ENCODE measurements around the gene CSTF2T.
"Not testable (repeated sequence)": the region's sequence is repeated elsewhere in the genome, so short reads cannot be mapped to it uniquely, and the experiment has no call there.

CSTF2T gene

DNA sequence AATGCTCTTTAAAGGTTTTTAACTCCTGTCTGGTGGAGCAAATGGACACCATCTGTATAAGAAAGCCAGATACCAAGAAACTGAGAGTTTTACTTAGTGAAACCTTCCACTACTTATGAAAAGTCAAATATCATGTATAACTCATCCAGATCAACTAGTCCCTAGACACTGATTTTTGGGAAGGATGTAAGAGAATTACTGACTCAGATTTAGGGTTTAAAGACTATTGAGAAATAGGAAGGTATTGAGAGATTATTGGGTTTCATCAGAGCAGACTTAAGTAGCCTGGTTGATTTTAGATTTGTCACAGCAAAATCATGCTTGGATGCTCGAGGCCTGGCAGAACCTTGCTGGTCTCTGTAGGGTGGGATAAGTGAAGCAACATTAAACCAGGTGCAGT is 3.1 kb downstream of the CSTF2T start:
- no peak for DNase-seq

GRCh38 chr10:51694086-51694768 is 5.2 kb downstream of the CSTF2T start:
- DNase-seq, result no peak

- no peak for DNase-seq
Observed at GRCh38 chr10:51691135-51691534, 8.3 kb downstream of the CSTF2T start.

GRCh38 chr10:51689536-51689935 is 9.9 kb downstream of the CSTF2T start:
- DNase-seq, result no peak

- not testable (repeated sequence) for DNase-seq
Observed at GRCh38 chr10:51688826-51689225, 10.6 kb downstream of the CSTF2T start.

DNA sequence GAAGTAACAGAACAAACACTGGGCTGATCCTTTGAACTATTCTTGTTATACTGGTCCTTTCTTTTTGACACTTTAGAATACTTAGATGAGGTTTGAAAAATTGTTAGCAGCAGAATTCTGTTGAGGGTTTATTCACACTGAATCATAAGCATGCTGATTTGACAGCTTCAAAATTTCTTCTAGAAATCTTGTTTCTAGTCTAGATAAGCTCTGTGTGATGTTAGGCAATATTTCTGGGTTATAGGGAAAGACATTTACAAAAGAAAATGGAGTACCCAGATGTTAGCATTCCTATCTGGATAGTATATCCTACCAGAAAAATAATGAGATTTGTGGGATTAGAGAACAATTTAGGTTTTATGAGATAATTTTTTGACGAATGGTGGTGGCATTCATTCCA is 12.1 kb downstream of the CSTF2T start:
- DNase-seq, result no peak

DNA sequence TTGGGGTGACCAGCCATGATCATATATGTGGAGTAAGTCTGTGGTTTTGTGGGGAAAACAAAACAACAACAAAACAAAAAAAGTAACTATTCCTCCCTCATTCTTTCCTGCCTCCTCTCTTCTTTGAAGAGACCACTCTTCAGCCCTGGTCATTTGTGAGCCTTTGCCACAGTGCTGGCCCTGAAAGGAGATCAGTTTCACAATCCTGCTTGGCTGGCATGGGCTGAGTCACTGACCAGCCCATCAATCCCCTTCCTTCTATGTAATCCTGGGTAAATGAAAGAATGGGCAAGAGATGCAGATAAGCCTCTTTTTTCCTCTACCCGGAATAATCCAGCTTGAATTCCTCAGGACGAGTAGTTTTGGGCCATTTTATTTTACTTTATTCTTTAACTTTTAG is 13.6 kb downstream of the CSTF2T start:
- no peak for DNase-seq

DNA sequence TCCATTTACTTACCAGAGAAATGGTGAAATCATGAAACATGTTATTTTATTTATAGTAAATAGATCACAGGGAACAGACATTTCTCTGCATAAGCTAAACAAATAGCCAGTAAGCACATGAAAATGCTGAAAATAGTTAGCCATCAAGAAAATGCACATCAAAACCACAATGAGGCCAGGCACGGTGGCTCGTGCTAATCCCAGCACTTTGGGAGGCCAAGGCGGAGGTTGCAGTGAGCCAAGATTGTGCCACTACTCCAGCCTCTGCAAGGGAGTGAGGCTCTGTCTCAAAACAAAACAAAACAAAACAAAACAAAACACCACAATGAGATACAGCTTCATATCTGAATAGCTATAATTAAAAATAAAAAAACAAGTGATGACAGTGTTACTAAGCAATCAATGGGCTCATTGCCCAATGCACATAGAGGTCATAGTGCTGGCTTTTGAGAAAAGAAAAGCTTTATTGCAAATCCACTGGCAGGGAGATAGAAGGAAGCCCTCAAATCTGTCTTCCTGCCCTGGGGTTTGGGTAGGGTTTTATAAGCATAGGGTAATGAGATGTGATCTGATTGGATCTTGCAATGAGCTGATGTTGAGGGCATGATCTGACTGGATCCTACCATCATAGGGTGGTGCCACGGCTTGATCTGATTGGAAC is 16.2 kb downstream of the CSTF2T start:
- DNase-seq, result no peak

- DNase-seq, result no peak
Observed at GRCh38 chr10:51679841-51680240, 19.6 kb downstream of the CSTF2T start.

DNA sequence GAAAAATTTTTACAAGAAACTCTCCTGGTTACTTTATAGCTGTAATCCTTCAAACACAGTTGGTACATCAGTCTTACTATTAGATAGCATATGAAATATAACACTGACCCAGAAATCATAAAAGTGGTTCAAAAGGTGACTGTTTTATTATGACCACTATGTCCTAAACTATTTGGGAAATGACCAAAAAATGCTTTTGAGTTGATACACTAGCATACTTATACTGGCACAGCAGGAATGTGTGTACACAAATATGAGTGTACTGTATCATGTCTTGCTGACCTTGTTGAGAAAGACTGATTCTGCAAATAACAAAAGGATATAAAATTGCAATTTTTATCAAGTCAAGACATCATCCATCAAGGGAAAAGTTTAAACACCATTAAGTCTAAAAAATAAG is 24.3 kb downstream of the CSTF2T start:
- no peak for DNase-seq

GRCh38 chr10:51672039-51672535 is 27.3 kb downstream of the CSTF2T start:
- DNase-seq, result no peak

GRCh38 chr10:51669041-51669440 is 30.4 kb downstream of the CSTF2T start:
- no peak for DNase-seq

DNA sequence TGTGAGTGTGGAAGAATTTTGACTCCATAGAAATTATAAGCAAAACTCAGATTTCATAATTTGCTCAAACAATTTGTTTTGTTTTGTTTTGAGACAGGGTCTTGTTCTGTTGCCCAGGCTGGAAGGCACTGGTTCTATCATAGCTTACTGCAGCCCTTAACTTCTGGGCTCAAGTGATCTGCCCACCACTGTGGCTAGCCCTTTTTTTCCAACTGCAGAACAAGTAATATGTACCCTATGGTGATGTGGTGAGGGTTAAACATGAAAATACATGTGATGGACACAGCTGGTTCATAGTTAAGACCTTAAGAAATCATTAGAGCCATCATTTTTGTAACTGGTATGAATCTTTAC is 31.1 kb downstream of the CSTF2T start:
- no peak for DNase-seq

DNA sequence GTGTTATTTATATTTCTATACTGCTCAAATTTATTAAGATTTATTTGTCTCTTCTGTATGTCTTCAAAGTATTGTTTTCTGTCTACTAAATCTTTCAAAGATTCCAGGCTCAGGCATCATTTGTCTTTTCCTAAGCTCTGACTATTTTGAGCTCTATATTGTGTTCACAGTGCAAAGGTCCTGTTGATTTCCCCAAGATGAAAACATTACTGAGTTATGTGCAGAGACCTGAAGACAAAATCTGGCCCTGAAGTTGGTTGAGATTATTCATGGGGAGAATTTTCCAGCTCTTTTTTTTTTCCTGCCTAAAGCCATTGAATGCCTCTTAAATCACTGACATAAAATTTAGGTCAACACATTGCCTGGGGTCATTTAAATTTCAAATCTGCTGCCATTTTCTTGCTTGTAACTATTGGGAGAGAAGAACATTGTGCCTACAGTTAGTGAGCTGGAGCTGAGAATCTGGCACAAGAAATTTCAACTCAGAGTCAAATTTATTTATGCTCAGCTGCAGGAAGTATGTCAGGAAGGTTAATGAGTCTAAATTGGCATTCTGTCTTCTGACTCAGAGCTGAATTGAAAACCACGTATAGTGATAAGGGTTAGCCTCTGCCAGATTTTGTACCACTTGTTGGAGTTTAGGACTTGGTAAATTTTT is 31.6 kb downstream of the CSTF2T start:
- DNase-seq, result no peak

GRCh38 chr10:51666456-51666855 is 32.9 kb downstream of the CSTF2T start:
- DNase-seq, result no peak

GRCh38 chr10:51663086-51663485 is 36.3 kb downstream of the CSTF2T start:
- no peak for DNase-seq

- no peak for DNase-seq
Observed at GRCh38 chr10:51659344-51659743, 40.1 kb downstream of the CSTF2T start.

DNA sequence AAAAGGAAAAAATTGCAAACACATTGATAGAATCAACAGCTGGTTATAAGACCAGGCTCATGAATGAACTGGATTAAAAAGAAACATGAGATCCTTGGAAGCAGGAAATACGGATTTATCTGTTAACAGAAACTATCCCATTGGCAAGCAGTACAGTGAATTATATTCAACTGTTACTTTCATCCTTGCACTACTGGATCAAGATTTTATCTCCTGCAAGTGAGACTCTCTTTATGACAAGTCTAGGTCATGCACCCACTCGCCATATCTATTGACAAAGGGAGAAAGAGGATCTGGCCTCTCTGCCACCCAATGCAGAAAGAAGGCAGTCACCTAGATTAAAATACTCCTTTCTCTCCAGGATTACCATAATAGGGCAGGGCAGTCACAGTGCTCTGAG is 41.4 kb downstream of the CSTF2T start:
- DNase-seq, result no peak

DNA sequence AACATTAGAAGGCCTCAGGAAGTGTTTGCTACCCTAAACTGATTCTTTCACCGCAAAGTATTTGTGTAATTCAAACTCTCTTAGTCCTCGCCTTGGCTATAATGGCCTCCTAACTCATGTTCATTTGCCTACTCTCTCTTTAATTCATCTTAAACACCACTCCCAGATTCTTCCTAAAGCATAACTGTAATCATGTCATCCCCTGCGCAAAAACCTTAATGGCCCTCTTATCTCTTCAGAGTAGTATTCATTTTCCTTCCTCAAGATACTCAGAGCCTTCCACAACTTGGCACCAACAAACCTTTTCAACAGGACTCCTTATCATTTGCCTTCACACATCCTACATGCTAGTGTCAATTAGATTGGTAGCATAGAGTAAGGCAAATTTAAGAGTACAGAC is 42.9 kb downstream of the CSTF2T start:
- no peak for DNase-seq

DNA sequence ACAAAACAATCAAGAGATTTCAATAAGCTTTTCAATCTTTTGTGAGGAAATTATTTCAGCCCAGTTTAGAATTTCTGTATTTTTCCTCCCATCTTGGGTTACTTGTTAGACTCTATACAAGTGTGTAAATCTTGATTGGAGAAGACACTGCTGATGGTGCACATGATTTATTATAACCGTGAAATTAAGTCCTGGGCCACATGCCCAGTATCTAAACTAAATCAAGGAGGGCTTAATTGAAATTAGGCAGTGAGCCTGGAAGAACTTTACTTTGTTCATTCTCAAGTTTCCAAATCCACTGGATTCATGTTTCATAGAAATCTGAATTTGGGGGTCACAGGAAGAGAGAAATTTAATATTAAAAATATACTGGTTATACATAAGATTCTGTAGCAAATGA is 44.5 kb downstream of the CSTF2T start:
- no peak for DNase-seq

DNA sequence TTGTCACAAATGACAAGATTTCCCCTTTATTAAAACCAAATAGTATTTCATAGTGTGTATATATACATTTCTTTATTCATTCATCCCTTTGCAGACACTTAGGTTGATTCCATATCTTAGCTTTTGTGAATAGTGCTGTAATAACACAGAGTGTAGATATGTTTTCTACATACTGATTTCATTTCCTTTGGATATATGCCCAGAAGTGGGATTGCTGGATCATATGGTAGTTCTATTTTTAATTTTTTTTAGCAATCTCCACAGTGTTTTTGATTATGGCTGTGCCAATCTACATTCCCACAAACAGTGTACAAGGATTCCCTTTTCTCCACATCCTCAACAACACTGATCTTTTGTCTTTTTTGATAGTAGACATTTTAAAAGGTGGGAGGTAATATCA is 46.4 kb downstream of the CSTF2T start:
- no peak for DNase-seq

GRCh38 chr10:51651063-51651462 is 48.3 kb downstream of the CSTF2T start:
- DNase-seq, result no peak

GRCh38 chr10:51649064-51649463 is 50.3 kb downstream of the CSTF2T start:
- DNase-seq, result no peak
